IMR-90 (cell line): ENCODE data around the gene DNM3. TPM values are rescaled to one million over a fixed set of nuclear protein-coding genes. Genes with fewer than 3 reads are reported as not detected.

Experiments used
- ATAC-seq: fragments of 200-7000 bp; cut with Tn5 transposase; 2 replicates; pipeline ENCODE4 v1.9.1; 2020; ENCODE audit warnings: low read depth, mild to moderate bottlenecking, moderate library complexity
- BruUV-seq: library from RNA; stranded (reverse); fragments of 400-500 nt; replicated peaks from 2 replicates; lab custom pipeline; 2021; lab: Mats Ljungman, UMichigan
- CTCF ChIA-PET: fragments of 300-600 bp; formaldehyde crosslinking; extraction: SDS; loops from one replicate; lab custom pipeline; 2021; ENCODE audit warnings: antibody characterized with exemption; lab: Yijun Ruan, JAX
- POLR2A ChIA-PET: fragments of 300-600 bp; sonication (Branson Sonifier 250); formaldehyde crosslinking; loops from one replicate; lab custom pipeline; 2022; ENCODE audit warnings: antibody characterized with exemption; ENCODE audit not compliant: unreplicated experiment; lab: Charles Lee
- DNase-seq: peaks from one replicate; pipeline ENCODE4 v3.0.0; 2013
- H2AFZ ChIP-seq: replicated peaks from 2 replicates; pipeline ENCODE3; 2013; ENCODE audit warnings: low read length, mild to moderate bottlenecking; ENCODE audit not compliant: poor library complexity
- H2AK5ac ChIP-seq: 2 replicates; pipeline ENCODE4 v1.6.1; 2013; ENCODE audit warnings: low read depth, low read length, inconsistent platforms
- H2AK9ac ChIP-seq: replicated peaks from 2 replicates; pipeline ENCODE3; 2013; ENCODE audit warnings: mild to moderate bottlenecking, low read depth, low read length, moderate library complexity; ENCODE audit not compliant: poor library complexity
- H2BK120ac ChIP-seq: 2 replicates; pipeline ENCODE4 v1.6.1; 2013; ENCODE audit warnings: low read depth, low read length, inconsistent platforms
- H2BK15ac ChIP-seq: 3 replicates; pipeline ENCODE4 v1.6.1; 2013; ENCODE audit warnings: low read depth, low read length, inconsistent platforms
- H2BK20ac ChIP-seq: 2 replicates; pipeline ENCODE4 v1.6.1; 2013; ENCODE audit warnings: low read depth, mild to moderate bottlenecking, inconsistent platforms, low read length, moderate library complexity
- H2BK5ac ChIP-seq: 2 replicates; pipeline ENCODE4 v1.6.1; 2013; ENCODE audit warnings: mild to moderate bottlenecking, low read depth, low read length, inconsistent platforms; ENCODE audit not compliant: poor library complexity, severe bottlenecking
- H3K14ac ChIP-seq: replicated peaks from 2 replicates; pipeline ENCODE4 v1.6.1; 2013; ENCODE audit warnings: low read depth, low read length, inconsistent platforms
- H3K18ac ChIP-seq: 2 replicates; pipeline ENCODE4 v1.6.1; 2013; ENCODE audit warnings: low read depth, low read length, control low read depth
- H3K23ac ChIP-seq: 2 replicates; pipeline ENCODE4 v1.6.1; 2013; ENCODE audit warnings: low read depth, low read length, inconsistent platforms
- H3K27ac ChIP-seq: 2 replicates; pipeline ENCODE4 v1.5.1; 2013; ENCODE audit warnings: mild to moderate bottlenecking, control low read depth, low read length; ENCODE audit not compliant: insufficient read depth
- H3K27me3 ChIP-seq: 2 replicates; pipeline ENCODE4 v1.6.1; 2013; ENCODE audit warnings: low read length; ENCODE audit not compliant: control insufficient read depth, insufficient read depth
- H3K36me3 ChIP-seq: 2 replicates; pipeline ENCODE4 v1.6.1; 2013; ENCODE audit warnings: low read length, mixed read lengths; ENCODE audit not compliant: control insufficient read depth, insufficient read depth
- H3K4ac ChIP-seq: 2 replicates; pipeline ENCODE4 v1.6.1; 2013; ENCODE audit warnings: low read depth, low read length, inconsistent platforms
- H3K4me1 ChIP-seq: 2 replicates; pipeline ENCODE4 v1.6.1; 2013; ENCODE audit warnings: low read length, mixed read lengths; ENCODE audit not compliant: control insufficient read depth, insufficient read depth
- H3K4me2 ChIP-seq: 2 replicates; pipeline ENCODE4 v1.6.1; 2013; ENCODE audit warnings: low read depth, mild to moderate bottlenecking, control low read depth, low read length, moderate library complexity
- H3K4me3 ChIP-seq: 2 replicates; pipeline ENCODE4 v1.5.1; 2013; ENCODE audit warnings: low read depth, mild to moderate bottlenecking, control low read depth, low read length, moderate library complexity; ENCODE audit not compliant: insufficient read depth
- H3K56ac ChIP-seq: 2 replicates; pipeline ENCODE4 v1.6.1; 2013; ENCODE audit warnings: low read length, inconsistent platforms; ENCODE audit not compliant: insufficient read depth; ENCODE audit errors: extremely low read depth
- H3K79me1 ChIP-seq, 2 experiments: 2 replicates each; pipeline ENCODE4 v1.6.1; 2013; ENCODE audit warnings: low read length in 2 of 2, inconsistent platforms in 1 of 2, low read depth in 1 of 2
- H3K9ac ChIP-seq: 2 replicates; pipeline ENCODE4 v1.6.1; 2013; ENCODE audit warnings: low read depth, low read length, control low read depth
- H3K9me1 ChIP-seq: 2 replicates; pipeline ENCODE4 v1.6.1; 2013; ENCODE audit warnings: low read length, inconsistent platforms; ENCODE audit not compliant: insufficient read depth
- H3K9me3 ChIP-seq: 2 replicates; pipeline ENCODE4 v1.6.1; 2013; ENCODE audit warnings: low read length; ENCODE audit not compliant: control insufficient read depth, insufficient read depth
- H4K20me1 ChIP-seq: 2 replicates; pipeline ENCODE4 v1.6.1; 2013; ENCODE audit warnings: low read length, inconsistent platforms; ENCODE audit not compliant: insufficient read depth
- H4K5ac ChIP-seq: 2 replicates; pipeline ENCODE4 v1.6.1; 2013; ENCODE audit warnings: mild to moderate bottlenecking, low read depth, low read length, control low read depth
- H4K8ac ChIP-seq, 2 experiments: 2 replicates each; pipeline ENCODE4 v1.6.1; 2013; ENCODE audit warnings: low read depth in 2 of 2, low read length in 2 of 2, control low read depth in 1 of 2, inconsistent platforms in 1 of 2
- H4K91ac ChIP-seq: 2 replicates; pipeline ENCODE4 v1.6.1; 2013; ENCODE audit warnings: low read depth, low read length, inconsistent platforms; ENCODE audit not compliant: insufficient read depth
- BHLHE40 ChIP-seq: fragments of 150-350 bp; IDR thresholded peaks from 2 replicates; pipeline ENCODE4 v1.6.1; 2016; ENCODE audit warnings: mild to moderate bottlenecking, low read depth, low read length
- FOS ChIP-seq: fragments of 150-350 bp; IDR thresholded peaks from 2 replicates; pipeline ENCODE4 v1.6.1; 2016; ENCODE audit warnings: low read depth, low read length
- MAFK ChIP-seq: IDR thresholded peaks from 2 replicates; pipeline ENCODE4 v1.6.1; 2012; ENCODE audit warnings: low read depth, low read length, improper control_type of control experiment
- MAZ ChIP-seq: IDR thresholded peaks from 2 replicates; pipeline ENCODE4 v1.6.1; 2012; ENCODE audit warnings: low read depth, mild to moderate bottlenecking, low read length, improper control_type of control experiment, moderate library complexity, borderline replicate concordance
- MXI1 ChIP-seq: IDR thresholded peaks from 2 replicates; pipeline ENCODE4 v1.6.1; 2012; ENCODE audit warnings: low read depth, mild to moderate bottlenecking, low read length, moderate library complexity, borderline replicate concordance
- NFE2L2 ChIP-seq: fragments of 150-350 bp; IDR thresholded peaks from 2 replicates; pipeline ENCODE4 v1.6.1; 2016; ENCODE audit warnings: low read depth, mild to moderate bottlenecking, low read length
- POLR2A ChIP-seq: IDR thresholded peaks from 2 replicates; pipeline ENCODE4 v1.6.1; 2012; ENCODE audit warnings: mild to moderate bottlenecking, low read depth, low read length
- RAD21 ChIP-seq: IDR thresholded peaks from 2 replicates; pipeline ENCODE4 v1.6.1; 2012; ENCODE audit warnings: low read length, improper control_type of control experiment
- RCOR1 ChIP-seq: IDR thresholded peaks from 2 replicates; pipeline ENCODE4 v1.6.1; 2012; ENCODE audit warnings: mild to moderate bottlenecking, low read length, improper control_type of control experiment; ENCODE audit not compliant: insufficient replicate concordance
- RFX5 ChIP-seq: IDR thresholded peaks from 2 replicates; pipeline ENCODE4 v1.8.0; 2012; ENCODE audit warnings: low read depth, mild to moderate bottlenecking, low read length, moderate library complexity
- SMC3 ChIP-seq: fragments of 150-350 bp; IDR thresholded peaks from 2 replicates; pipeline ENCODE4 v1.6.1; 2016; ENCODE audit warnings: low read depth, mild to moderate bottlenecking, antibody characterized with exemption, low read length, moderate library complexity
- WGBS, 2 experiments: methylation state at CpG; one replicate each; pipeline versions ENCODE4 v1.1.5 to v1.1.7; 2013; ENCODE audit warnings: missing lambda C conversion rate in 2 of 2; ENCODE audit not compliant: insufficient read length in 1 of 2; ENCODE audit errors: extremely low coverage in 2 of 2; 5-methylcytosine and 5-hydroxymethylcytosine counted together
- dilution Hi-C: fragments of 300-500 bp; cut with HindIII; formaldehyde crosslinking; loops from one replicate; pipeline ENCODE4 v1.14.3; 2018; ENCODE audit warnings: low sequenced_read_pairs; ENCODE audit not compliant: unreplicated experiment
- in situ Hi-C: fragments of 300-500 bp; cut with MboI; formaldehyde crosslinking; loops from 3 replicates; pipeline ENCODE4 v1.14.3; 2019; ENCODE audit warnings: low sequenced_read_pairs, inconsistent platforms, mixed read lengths
- intact Hi-C: fragments of 100-400 bp; cut with micrococcal nuclease; formaldehyde crosslinking; loops from 2 replicates; pipeline ENCODE4 v1.10.0; 2022
- polyA plus RNA-seq, 3 experiments: library from polyadenylated mRNA; depleted of rRNA; stranded (reverse); fragments of >200 nt; gene quantifications; 2 replicates each; pipeline ENCODE4 v1.2.3, GENCODE V29; 2012; ENCODE audit warnings: low replicate concordance in 1 of 3
- total RNA-seq: library from RNA; depleted of rRNA; stranded (reverse); fragments of >200 nt; gene quantifications from 2 replicates; pipeline ENCODE4 v1.2.3, GENCODE V29; 2012
- TF ChIP-seq, protein P1 (sequence below): conservative IDR thresholded peaks from 2 replicates; pipeline ENCODE4 v1.5.1; 2012; ENCODE audit warnings: mild to moderate bottlenecking, low read depth, low read length, improper control_type of control experiment

DNM3 gene
- total and polyA plus RNA-seq, 2 of the 4 experiments (the other 2 are of a cell fraction), result 0.36 TPM

DNA sequence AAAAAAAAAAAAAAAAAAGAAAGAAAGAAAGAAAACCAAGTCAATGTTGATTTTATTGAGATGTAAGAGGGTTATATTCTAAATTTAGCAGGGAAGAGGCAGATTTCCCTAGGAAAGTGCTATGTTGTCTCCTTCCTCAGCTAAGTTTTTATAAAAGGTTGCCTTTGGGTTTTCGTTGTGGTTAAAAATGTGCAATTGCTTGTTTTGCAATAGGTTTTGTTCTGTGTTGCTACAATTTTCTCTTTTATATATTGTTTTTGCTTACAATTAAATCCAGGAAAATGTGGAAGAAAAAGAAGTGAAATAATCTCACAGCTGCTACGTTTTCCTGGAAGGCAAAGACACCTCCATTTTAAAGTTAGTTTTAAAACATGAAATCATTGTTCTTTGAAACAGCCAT is 442.5 kb downstream of the DNM3 start:
- Histone ChIP-seq H3K4me1 (peaks cover 5% of the 10 kb centered on the region), H2AK5ac (no peak overlapping the region), H2BK15ac (no peak overlapping the region), H2BK20ac (no peak overlapping the region), H3K14ac (no peak overlapping the region), H3K4ac (no peak overlapping the region), H2AK9ac (no peak overlapping the region), H3K9me1 (peaks cover 6% of the 10 kb centered on the region), H2BK120ac (no peak overlapping the region), H3K27ac (no peak overlapping the region), H3K56ac (no peak overlapping the region), H3K18ac (no peak overlapping the region), H3K4me2 (no peak overlapping the region), H3K9ac (no peak overlapping the region), H4K20me1 (no peaks in the 10 kb centered on the region), H4K91ac (no peak overlapping the region), H3K79me1 (no peaks in the 10 kb centered on the region), H4K5ac (no peak overlapping the region), H3K23ac (no peak overlapping the region), H2AFZ (no peak overlapping the region), H2BK5ac (no peak overlapping the region), H4K8ac (no peak overlapping the region), H3K27me3 (no peaks in the 10 kb centered on the region), H3K4me3 (no peak overlapping the region), H3K36me3 (no peaks in the 10 kb centered on the region), H3K9me3 (no peaks in the 10 kb centered on the region)
- DNase-seq (no peak), ATAC-seq (no peak)
- intact Hi-C loops (no loop called here), dilution Hi-C loops (no loop called here), in situ Hi-C loops (no loop called here)
- ChIA-PET CTCF (interaction anchor here (0.6 kb wide), 2 partner anchors 75 to 90 kb away, joined by 4 to 5 read pairs; no protein-coding TSS in a partner anchor), POLR2A (no interaction called here)
- no TSS peak for BruUV-seq
- WGBS, 2 experiments, result no CpG with 5 or more reads among the region's 2 CpGs
- TF ChIP-seq NFE2L2, result no peak
- no peak for TF ChIP-seq MXI1
- no peak for TF ChIP-seq RCOR1
- no peak for TF ChIP-seq RAD21
- TF ChIP-seq RFX5, result no peak
- no peak for TF ChIP-seq POLR2A
- no peak for TF ChIP-seq MAFK
- no peak for TF ChIP-seq FOS
- no peak for TF ChIP-seq SMC3
- no peak for TF ChIP-seq BHLHE40
- TF ChIP-seq MAZ, result no peak
- TF ChIP-seq, protein P1, sequence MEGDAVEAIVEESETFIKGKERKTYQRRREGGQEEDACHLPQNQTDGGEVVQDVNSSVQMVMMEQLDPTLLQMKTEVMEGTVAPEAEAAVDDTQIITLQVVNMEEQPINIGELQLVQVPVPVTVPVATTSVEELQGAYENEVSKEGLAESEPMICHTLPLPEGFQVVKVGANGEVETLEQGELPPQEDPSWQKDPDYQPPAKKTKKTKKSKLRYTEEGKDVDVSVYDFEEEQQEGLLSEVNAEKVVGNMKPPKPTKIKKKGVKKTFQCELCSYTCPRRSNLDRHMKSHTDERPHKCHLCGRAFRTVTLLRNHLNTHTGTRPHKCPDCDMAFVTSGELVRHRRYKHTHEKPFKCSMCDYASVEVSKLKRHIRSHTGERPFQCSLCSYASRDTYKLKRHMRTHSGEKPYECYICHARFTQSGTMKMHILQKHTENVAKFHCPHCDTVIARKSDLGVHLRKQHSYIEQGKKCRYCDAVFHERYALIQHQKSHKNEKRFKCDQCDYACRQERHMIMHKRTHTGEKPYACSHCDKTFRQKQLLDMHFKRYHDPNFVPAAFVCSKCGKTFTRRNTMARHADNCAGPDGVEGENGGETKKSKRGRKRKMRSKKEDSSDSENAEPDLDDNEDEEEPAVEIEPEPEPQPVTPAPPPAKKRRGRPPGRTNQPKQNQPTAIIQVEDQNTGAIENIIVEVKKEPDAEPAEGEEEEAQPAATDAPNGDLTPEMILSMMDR, result no peak
